ENCODE measurements around the gene RNF43.

RNF43 gene

GRCh38 chr17:58391302-58391984 lies 25.9 kb downstream of the RNF43 start:
- no peaks in the 10 kb centered on the region for H3K36me3 ChIP-seq (ENCODE audit: control insufficient read depth, insufficient read depth, low read length)
- H3K9me3 ChIP-seq (ENCODE audit: control insufficient read depth, low read length) = no peaks in the 10 kb centered on the region
- peaks cover 14% of the 10 kb centered on the region for H3K4me1 ChIP-seq (ENCODE audit: control insufficient read depth, insufficient read depth, low read length, poor library complexity, severe bottlenecking)
- no peak overlapping the region for H3K4me3 ChIP-seq (ENCODE audit: extremely low read depth, insufficient read depth, low read length, poor library complexity, severe bottlenecking)
- 86 to 88% methylated on average over 8 to 9 of the region's 10 CpGs for WGBS, 2 experiments (ENCODE audit: insufficient coverage in 2 of 2)
- H3K27ac ChIP-seq (ENCODE audit: low read depth, low read length, severe bottlenecking) = no peak overlapping the region

GRCh38 chr17:58390884-58391283 lies 26.4 kb downstream of the RNF43 start:
- Histone ChIP-seq H3K4me3 (ENCODE audit: extremely low read depth, insufficient read depth, low read length, poor library complexity, severe bottlenecking) (no peak overlapping the region), H3K27ac (ENCODE audit: low read depth, low read length, severe bottlenecking) (no peak overlapping the region), H3K9me3 (ENCODE audit: control insufficient read depth, low read length) (no peaks in the 10 kb centered on the region), H3K36me3 (ENCODE audit: control insufficient read depth, insufficient read depth, low read length) (no peaks in the 10 kb centered on the region), H3K4me1 (ENCODE audit: control insufficient read depth, insufficient read depth, low read length, poor library complexity, severe bottlenecking) (peaks cover 14% of the 10 kb centered on the region)
- WGBS, 2 experiments (ENCODE audit: insufficient coverage in 2 of 2) = 100% methylated on average over 1 of the region's 2 CpGs

GRCh38 chr17:58388302-58389190 lies 28.8 kb downstream of the RNF43 start:
- Histone ChIP-seq H3K9me3 (ENCODE audit: control insufficient read depth, low read length) (no peaks in the 10 kb centered on the region), H3K4me3 (ENCODE audit: extremely low read depth, insufficient read depth, low read length, poor library complexity, severe bottlenecking) (no peak overlapping the region), H3K4me1 (ENCODE audit: control insufficient read depth, insufficient read depth, low read length, poor library complexity, severe bottlenecking) (peaks cover 22% of the 10 kb centered on the region), H3K27ac (ENCODE audit: low read depth, low read length, severe bottlenecking) (no peak overlapping the region), H3K36me3 (ENCODE audit: control insufficient read depth, insufficient read depth, low read length) (no peaks in the 10 kb centered on the region)
- 62 to 71% methylated on average over 3 of the region's 3 CpGs for WGBS, 2 experiments (ENCODE audit: insufficient coverage in 2 of 2)

- no peak overlapping the region for H3K27ac ChIP-seq (ENCODE audit: low read depth, low read length, severe bottlenecking)
- H3K4me1 ChIP-seq (ENCODE audit: control insufficient read depth, insufficient read depth, low read length, poor library complexity, severe bottlenecking) = peaks cover 27% of the 10 kb centered on the region
- WGBS, 2 experiments (ENCODE audit: insufficient coverage in 2 of 2) = 100% methylated on average over 1 of the region's 1 CpG; no CpG with 5 or more reads in 1 of the 2 experiments
These were observed 29.5 kb downstream of the RNF43 start for GRCh38 chr17:58387834-58388233.

GRCh38 chr17:58386708-58387107 lies 30.6 kb downstream of the RNF43 start:
- 57 to 100% methylated on average over 1 of the region's 3 CpGs for WGBS, 2 experiments (ENCODE audit: insufficient coverage in 2 of 2)
- peaks cover 31% of the 10 kb centered on the region for H3K4me1 ChIP-seq (ENCODE audit: control insufficient read depth, insufficient read depth, low read length, poor library complexity, severe bottlenecking)

More at GRCh38 chr17:58387834-58388233, 29.5 kb downstream of the RNF43 start:
- H3K9me3 ChIP-seq (ENCODE audit: control insufficient read depth, low read length) = no peaks in the 10 kb centered on the region
- H3K36me3 ChIP-seq (ENCODE audit: control insufficient read depth, insufficient read depth, low read length) = no peaks in the 10 kb centered on the region
- no peak overlapping the region for H3K4me3 ChIP-seq (ENCODE audit: extremely low read depth, insufficient read depth, low read length, poor library complexity, severe bottlenecking)

GRCh38 chr17:58385359-58385899 lies 31.9 kb downstream of the RNF43 start:
- WGBS, 2 experiments (ENCODE audit: insufficient coverage in 2 of 2) = 91 to 94% methylated on average over 1 to 3 of the region's 4 CpGs
- peaks cover 31% of the 10 kb centered on the region for H3K4me1 ChIP-seq (ENCODE audit: control insufficient read depth, insufficient read depth, low read length, poor library complexity, severe bottlenecking)
- H3K36me3 ChIP-seq (ENCODE audit: control insufficient read depth, insufficient read depth, low read length) = no peaks in the 10 kb centered on the region
- H3K9me3 ChIP-seq (ENCODE audit: control insufficient read depth, low read length) = no peaks in the 10 kb centered on the region
- H3K4me3 ChIP-seq (ENCODE audit: extremely low read depth, insufficient read depth, low read length, poor library complexity, severe bottlenecking) = no peak overlapping the region
- no peak overlapping the region for H3K27ac ChIP-seq (ENCODE audit: low read depth, low read length, severe bottlenecking)

More at GRCh38 chr17:58386708-58387107, 30.6 kb downstream of the RNF43 start:
- H3K36me3 ChIP-seq (ENCODE audit: control insufficient read depth, insufficient read depth, low read length) = no peaks in the 10 kb centered on the region
- no peak overlapping the region for H3K27ac ChIP-seq (ENCODE audit: low read depth, low read length, severe bottlenecking)
- no peak overlapping the region for H3K4me3 ChIP-seq (ENCODE audit: extremely low read depth, insufficient read depth, low read length, poor library complexity, severe bottlenecking)
- H3K9me3 ChIP-seq (ENCODE audit: control insufficient read depth, low read length) = no peaks in the 10 kb centered on the region

GRCh38 chr17:58384897-58385296 lies 32.4 kb downstream of the RNF43 start:
- no peak overlapping the region for H3K4me3 ChIP-seq (ENCODE audit: extremely low read depth, insufficient read depth, low read length, poor library complexity, severe bottlenecking)
- peaks cover 30% of the 10 kb centered on the region for H3K4me1 ChIP-seq (ENCODE audit: control insufficient read depth, insufficient read depth, low read length, poor library complexity, severe bottlenecking)
- H3K36me3 ChIP-seq (ENCODE audit: control insufficient read depth, insufficient read depth, low read length) = no peaks in the 10 kb centered on the region
- 100% methylated on average over 3 of the region's 3 CpGs; no CpG with 5 or more reads in 1 of the 2 experiments for WGBS, 2 experiments (ENCODE audit: insufficient coverage in 2 of 2)
- no peak overlapping the region for H3K27ac ChIP-seq (ENCODE audit: low read depth, low read length, severe bottlenecking)
- no peaks in the 10 kb centered on the region for H3K9me3 ChIP-seq (ENCODE audit: control insufficient read depth, low read length)

GRCh38 chr17:58383892-58384462 lies 33.4 kb downstream of the RNF43 start:
- Histone ChIP-seq H3K4me1 (ENCODE audit: control insufficient read depth, insufficient read depth, low read length, poor library complexity, severe bottlenecking) (peaks cover 29% of the 10 kb centered on the region), H3K36me3 (ENCODE audit: control insufficient read depth, insufficient read depth, low read length) (no peaks in the 10 kb centered on the region), H3K4me3 (ENCODE audit: extremely low read depth, insufficient read depth, low read length, poor library complexity, severe bottlenecking) (no peak overlapping the region), H3K9me3 (ENCODE audit: control insufficient read depth, low read length) (no peaks in the 10 kb centered on the region), H3K27ac (ENCODE audit: low read depth, low read length, severe bottlenecking) (peak overlapping the region; percentile 77)
- WGBS, 2 experiments (ENCODE audit: insufficient coverage in 2 of 2) = 74 to 82% methylated on average over 3 of the region's 4 CpGs

- Histone ChIP-seq H3K27ac (ENCODE audit: low read depth, low read length, severe bottlenecking) (no peak overlapping the region), H3K36me3 (ENCODE audit: control insufficient read depth, insufficient read depth, low read length) (no peaks in the 10 kb centered on the region), H3K9me3 (ENCODE audit: control insufficient read depth, low read length) (no peaks in the 10 kb centered on the region), H3K4me3 (ENCODE audit: extremely low read depth, insufficient read depth, low read length, poor library complexity, severe bottlenecking) (no peak overlapping the region), H3K4me1 (ENCODE audit: control insufficient read depth, insufficient read depth, low read length, poor library complexity, severe bottlenecking) (peaks cover 29% of the 10 kb centered on the region)
- WGBS, 2 experiments (ENCODE audit: insufficient coverage in 2 of 2) = no CpG with 5 or more reads among the region's 1 CpG
These were observed 34.5 kb downstream of the RNF43 start for GRCh38 chr17:58382872-58383242.

GRCh38 chr17:58382108-58382871 lies 35.0 kb downstream of the RNF43 start:
- no peak overlapping the region for H3K4me3 ChIP-seq (ENCODE audit: extremely low read depth, insufficient read depth, low read length, poor library complexity, severe bottlenecking)
- no peaks in the 10 kb centered on the region for H3K36me3 ChIP-seq (ENCODE audit: control insufficient read depth, insufficient read depth, low read length)
- WGBS, 2 experiments (ENCODE audit: insufficient coverage in 2 of 2) = 92 to 94% methylated on average over 3 to 4 of the region's 4 CpGs
- H3K4me1 ChIP-seq (ENCODE audit: control insufficient read depth, insufficient read depth, low read length, poor library complexity, severe bottlenecking) = peaks cover 32% of the 10 kb centered on the region
- H3K9me3 ChIP-seq (ENCODE audit: control insufficient read depth, low read length) = no peaks in the 10 kb centered on the region
- no peak overlapping the region for H3K27ac ChIP-seq (ENCODE audit: low read depth, low read length, severe bottlenecking)
